BLaER1 (cell line): Measurements from ENCODE around the gene CDIP1.
A peak's percentile ranks its signal among the peaks of the same experiment; 100 is the strongest.

Experiments
- H3K27ac ChIP-seq: shearing (Covaris generic); formaldehyde crosslinking; 2 replicates; pipeline ENCODE4 v1.8.1; 2022
- H3K27me3 ChIP-seq: shearing (Covaris generic); formaldehyde crosslinking; 2 replicates; pipeline ENCODE4 v1.8.1; 2022
- H3K36me3 ChIP-seq: shearing (Covaris generic); formaldehyde crosslinking; 2 replicates; pipeline ENCODE4 v1.8.1; 2022
- H3K4me1 ChIP-seq: shearing (Covaris generic); formaldehyde crosslinking; 2 replicates; pipeline ENCODE4 v1.8.1; 2022
- H3K4me2 ChIP-seq: shearing (Covaris generic); formaldehyde crosslinking; 2 replicates; pipeline ENCODE4 v1.8.1; 2022
- H3K4me3 ChIP-seq: shearing (Covaris generic); formaldehyde crosslinking; 2 replicates; pipeline ENCODE4 v1.8.1; 2022
- H3K9ac ChIP-seq: shearing (Covaris generic); formaldehyde crosslinking; 2 replicates; pipeline ENCODE4 v1.8.1; 2022
- H3K9me3 ChIP-seq: shearing (Covaris generic); formaldehyde crosslinking; 2 replicates; pipeline ENCODE4 v1.8.1; 2022
- H4K20me1 ChIP-seq: shearing (Covaris generic); formaldehyde crosslinking; 2 replicates; pipeline ENCODE4 v1.8.1; 2022
- Cebpa-rat ChIP-seq: shearing (Covaris generic); IDR thresholded peaks from 2 replicates; pipeline ENCODE4 v1.8.1; 2022

The CDIP1 gene

DNA sequence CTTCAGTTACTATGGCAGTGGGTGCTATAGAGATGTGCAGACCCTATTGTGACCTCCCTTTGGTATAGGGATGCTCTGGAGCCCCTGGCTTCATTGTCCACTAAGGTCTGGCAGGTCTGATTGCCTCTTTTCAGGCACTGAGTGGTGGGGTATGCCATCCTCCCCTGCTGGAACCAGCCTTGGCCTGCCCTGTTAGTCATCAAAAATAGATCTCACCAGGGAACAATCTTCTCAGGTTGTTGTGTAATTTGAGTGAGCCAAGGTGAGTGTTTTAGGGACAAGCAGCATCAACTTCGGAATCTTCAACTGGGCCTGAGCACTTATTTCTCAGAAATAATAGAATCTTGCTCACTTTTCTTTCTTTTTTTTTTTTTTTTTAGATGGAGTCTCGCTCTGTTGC is 42.8 kb downstream of the CDIP1 start:
- H3K9ac ChIP-seq = no peak overlapping the region
- no peak overlapping the region for H3K27ac ChIP-seq
- peaks cover 17% of the 10 kb centered on the region for H3K4me1 ChIP-seq
- H4K20me1 ChIP-seq = peaks cover 100% of the 10 kb centered on the region
- TF ChIP-seq Cebpa-rat = no peak
- H3K27me3 ChIP-seq = no peaks in the 10 kb centered on the region
- H3K4me3 ChIP-seq = no peak overlapping the region
- no peak overlapping the region for H3K4me2 ChIP-seq
- H3K36me3 ChIP-seq = peaks cover 47% of the 10 kb centered on the region
- H3K9me3 ChIP-seq = no peaks in the 10 kb centered on the region

DNA sequence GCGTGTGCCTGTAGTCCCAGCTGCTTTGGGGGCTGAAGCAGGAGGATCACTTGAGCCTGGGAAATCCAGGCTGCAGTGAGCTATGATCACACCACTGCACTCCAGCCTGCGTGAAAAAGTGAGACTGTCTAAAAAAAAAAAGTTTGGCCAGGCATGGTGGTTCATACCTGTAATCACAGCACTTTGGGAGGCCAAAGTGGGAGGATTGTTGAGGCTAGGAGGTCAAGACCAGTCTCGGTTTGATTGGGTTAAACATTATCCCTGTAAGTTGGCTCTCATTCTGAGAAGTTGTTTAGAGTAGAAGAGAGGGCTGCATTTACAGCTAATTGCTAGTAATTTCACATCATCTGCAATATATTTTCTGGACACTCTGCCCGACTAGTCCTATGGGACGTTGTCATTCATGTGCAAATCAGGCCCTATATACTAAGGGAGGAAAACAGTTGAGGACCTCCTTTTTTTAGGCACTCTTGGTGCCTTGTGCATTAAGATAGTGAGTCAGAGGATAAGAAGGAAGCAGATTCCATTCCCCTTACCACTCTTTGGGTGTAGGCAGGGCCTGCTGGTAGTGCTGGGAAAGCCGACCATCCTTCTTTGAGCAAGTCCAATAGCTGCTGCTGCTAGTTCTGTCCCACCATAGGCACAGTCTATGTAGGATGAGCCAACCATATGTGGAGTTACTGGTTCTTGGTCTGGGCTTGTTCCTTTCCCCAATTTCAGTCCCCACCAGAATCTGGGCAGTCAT is 43.7 kb downstream of the CDIP1 start:
- H3K36me3 ChIP-seq = peaks cover 55% of the 10 kb centered on the region
- no peak for TF ChIP-seq Cebpa-rat
- no peak overlapping the region for H3K27ac ChIP-seq
- no peak overlapping the region for H3K4me2 ChIP-seq
- no peak overlapping the region for H3K4me3 ChIP-seq
- peaks cover 17% of the 10 kb centered on the region for H3K4me1 ChIP-seq
- H3K9me3 ChIP-seq = no peaks in the 10 kb centered on the region
- no peak overlapping the region for H3K9ac ChIP-seq
- H3K27me3 ChIP-seq = no peaks in the 10 kb centered on the region
- peaks cover 100% of the 10 kb centered on the region for H4K20me1 ChIP-seq

DNA sequence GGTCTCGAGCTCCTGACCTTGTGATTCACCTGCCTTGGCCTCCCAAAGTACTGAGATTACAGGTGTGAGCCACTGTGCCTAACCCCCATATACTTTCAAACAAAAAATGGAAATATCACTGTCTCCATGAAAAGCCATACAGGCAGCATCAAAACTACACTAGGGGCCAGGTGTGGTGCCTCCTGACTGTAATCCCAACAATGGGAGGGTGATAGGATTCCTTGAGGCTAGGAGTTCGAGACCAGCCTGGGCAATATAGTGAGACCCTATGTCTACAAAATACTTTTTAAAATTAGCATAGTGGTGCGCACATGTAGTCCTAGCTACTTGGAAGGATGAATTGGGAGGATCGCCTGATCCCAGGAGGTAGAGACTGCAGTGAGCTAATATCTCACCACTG is 46.7 kb downstream of the CDIP1 start:
- Histone ChIP-seq H3K4me3 (no peak overlapping the region), H3K9me3 (no peaks in the 10 kb centered on the region), H3K36me3 (peaks cover 62% of the 10 kb centered on the region), H3K9ac (no peak overlapping the region), H4K20me1 (peaks cover 100% of the 10 kb centered on the region), H3K27me3 (no peaks in the 10 kb centered on the region), H3K4me1 (peaks cover 28% of the 10 kb centered on the region), H3K4me2 (no peak overlapping the region), H3K27ac (no peak overlapping the region)
- TF ChIP-seq Cebpa-rat = no peak

DNA sequence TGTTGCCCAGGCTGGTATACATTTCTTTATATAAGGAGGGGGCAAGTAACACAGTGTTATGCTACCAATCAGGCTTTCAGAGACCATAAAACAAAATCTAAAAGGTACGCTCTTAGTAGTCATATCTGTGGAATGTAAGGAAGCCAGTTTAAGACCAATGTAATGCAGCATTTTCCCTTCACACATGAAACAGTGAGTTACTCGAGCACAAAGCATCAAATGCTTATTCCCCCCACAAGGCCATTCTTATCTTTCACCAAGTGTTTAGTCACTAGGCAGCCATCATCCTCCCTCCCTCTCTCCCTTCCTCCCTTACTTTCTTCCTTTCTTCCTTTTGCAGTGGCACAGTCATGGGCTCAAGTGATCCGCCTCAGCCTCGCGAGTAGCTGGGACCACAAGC is 49.5 kb downstream of the CDIP1 start:
- Histone ChIP-seq H3K4me1 (peaks cover 30% of the 10 kb centered on the region), H3K9me3 (no peaks in the 10 kb centered on the region), H3K27me3 (no peaks in the 10 kb centered on the region), H3K36me3 (peaks cover 74% of the 10 kb centered on the region), H3K4me2 (peak overlapping the region; percentile 70), H3K4me3 (no peak overlapping the region), H3K27ac (no peak overlapping the region), H3K9ac (no peak overlapping the region), H4K20me1 (peaks cover 98% of the 10 kb centered on the region)
- TF ChIP-seq Cebpa-rat = no peak

GRCh38 chr16:4488499-4488967 is 50.0 kb downstream of the CDIP1 start:
- Histone ChIP-seq H3K4me3 (no peak overlapping the region), H3K9me3 (no peaks in the 10 kb centered on the region), H3K4me1 (peaks cover 30% of the 10 kb centered on the region), H3K4me2 (peak overlapping the region; percentile 70), H3K27me3 (no peaks in the 10 kb centered on the region), H3K36me3 (peaks cover 76% of the 10 kb centered on the region), H3K27ac (no peak overlapping the region), H3K9ac (no peak overlapping the region), H4K20me1 (peaks cover 95% of the 10 kb centered on the region)
- TF ChIP-seq Cebpa-rat = no peak

- TF ChIP-seq Cebpa-rat = no peak
- H3K9ac ChIP-seq = no peak overlapping the region
These were observed 50.5 kb downstream of the CDIP1 start for GRCh38 chr16:4487955-4488498.

GRCh38 chr16:4486126-4486893 is 52.3 kb downstream of the CDIP1 start:
- no peak overlapping the region for H3K4me3 ChIP-seq
- H4K20me1 ChIP-seq = peaks cover 95% of the 10 kb centered on the region
- H3K27me3 ChIP-seq = no peaks in the 10 kb centered on the region
- no peak overlapping the region for H3K4me2 ChIP-seq
- H3K4me1 ChIP-seq = peaks cover 30% of the 10 kb centered on the region
- H3K9ac ChIP-seq = no peak overlapping the region
- H3K27ac ChIP-seq = no peak overlapping the region
- peaks cover 67% of the 10 kb centered on the region for H3K36me3 ChIP-seq
- TF ChIP-seq Cebpa-rat = no peak
- H3K9me3 ChIP-seq = no peaks in the 10 kb centered on the region

More at GRCh38 chr16:4487955-4488498, 50.5 kb downstream of the CDIP1 start:
- Histone ChIP-seq H3K27ac (no peak overlapping the region), H3K4me1 (peaks cover 30% of the 10 kb centered on the region), H3K9me3 (no peaks in the 10 kb centered on the region), H4K20me1 (peaks cover 95% of the 10 kb centered on the region), H3K27me3 (no peaks in the 10 kb centered on the region), H3K36me3 (peaks cover 76% of the 10 kb centered on the region), H3K4me2 (peak overlapping the region; percentile 70), H3K4me3 (no peak overlapping the region)

DNA sequence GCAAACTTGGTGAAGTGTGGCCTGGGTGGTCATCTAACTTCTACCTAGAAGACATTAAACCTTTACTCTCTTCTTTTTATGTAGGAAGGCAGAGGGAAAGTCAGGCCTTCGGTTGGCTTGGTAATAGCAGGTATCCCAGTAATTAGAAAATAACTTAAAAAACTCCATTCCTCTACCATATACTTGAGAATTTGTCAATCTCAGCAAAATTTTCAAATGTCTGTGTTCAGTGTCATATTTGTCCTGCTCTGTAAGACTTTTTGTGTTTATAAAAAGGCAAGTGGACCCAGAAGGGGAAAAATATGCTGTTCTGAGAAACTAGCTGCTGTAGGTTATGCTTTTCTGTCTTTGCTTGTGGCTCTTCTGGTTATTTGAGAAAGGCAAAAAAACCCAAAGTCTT is 56.6 kb downstream of the CDIP1 start:
- Histone ChIP-seq H4K20me1 (peaks cover 90% of the 10 kb centered on the region), H3K27ac (no peak overlapping the region), H3K9me3 (no peaks in the 10 kb centered on the region), H3K4me1 (peaks cover 17% of the 10 kb centered on the region), H3K9ac (no peak overlapping the region), H3K4me2 (no peak overlapping the region), H3K4me3 (no peak overlapping the region), H3K27me3 (no peaks in the 10 kb centered on the region), H3K36me3 (peaks cover 44% of the 10 kb centered on the region)
- no peak for TF ChIP-seq Cebpa-rat

DNA sequence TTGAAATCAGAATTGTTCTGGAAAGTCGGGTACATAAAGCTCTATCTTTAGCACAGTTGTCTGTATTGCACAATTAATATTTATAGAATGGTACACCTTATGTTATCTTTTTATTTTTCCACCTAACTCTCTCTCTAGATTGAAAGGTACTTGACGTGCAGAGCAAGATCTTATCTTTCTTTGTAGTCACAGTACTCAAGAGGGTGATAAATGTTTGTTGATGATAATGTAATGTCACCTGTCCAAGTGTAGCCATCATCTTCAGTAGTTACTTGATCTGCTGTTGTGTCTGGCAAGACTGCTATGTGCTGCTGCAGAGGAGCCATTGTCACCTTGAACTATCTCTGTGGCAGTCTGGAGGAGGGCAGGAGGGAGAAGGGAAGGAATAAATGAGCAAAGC is 57.0 kb downstream of the CDIP1 start:
- TF ChIP-seq Cebpa-rat = no peak
- H3K36me3 ChIP-seq = peaks cover 39% of the 10 kb centered on the region

GRCh38 chr16:4477966-4478365 is 60.6 kb downstream of the CDIP1 start:
- Histone ChIP-seq H3K4me3 (peak overlapping the region; percentile 79), H3K9ac (no peak overlapping the region), H3K27ac (no peak overlapping the region), H3K4me2 (peak overlapping the region; percentile 97), H3K9me3 (no peaks in the 10 kb centered on the region), H4K20me1 (peaks cover 61% of the 10 kb centered on the region), H3K4me1 (peaks cover 41% of the 10 kb centered on the region), H3K36me3 (0 out of 2 replicates have a peak, but pooled peaks cover 6% of the 10 kb centered on the region), H3K27me3 (no peaks in the 10 kb centered on the region)
- no peak for TF ChIP-seq Cebpa-rat

More for the DNA sequence above, 57.0 kb downstream of the CDIP1 start:
- no peak overlapping the region for H3K4me2 ChIP-seq
- H3K27ac ChIP-seq = no peak overlapping the region
- no peaks in the 10 kb centered on the region for H3K9me3 ChIP-seq
- peaks cover 15% of the 10 kb centered on the region for H3K4me1 ChIP-seq
- H3K27me3 ChIP-seq = no peaks in the 10 kb centered on the region
- H4K20me1 ChIP-seq = peaks cover 90% of the 10 kb centered on the region
- no peak overlapping the region for H3K4me3 ChIP-seq
- H3K9ac ChIP-seq = no peak overlapping the region
